ENCODE results near the gene MAP3K20.
"Not testable (repeated sequence)": the region's sequence is repeated elsewhere in the genome, so short reads cannot be mapped to it uniquely, and the experiment has no call there.

MAP3K20 gene

GRCh38 chr2:173161507-173161906, 85.9 kb downstream of the MAP3K20 start:
- DNase-seq (ENCODE audit: low read depth), result no peak

- DNase-seq (ENCODE audit: low read depth), result not testable (repeated sequence)
Measured at GRCh38 chr2:173163357-173163756, 87.7 kb downstream of the MAP3K20 start.

DNA sequence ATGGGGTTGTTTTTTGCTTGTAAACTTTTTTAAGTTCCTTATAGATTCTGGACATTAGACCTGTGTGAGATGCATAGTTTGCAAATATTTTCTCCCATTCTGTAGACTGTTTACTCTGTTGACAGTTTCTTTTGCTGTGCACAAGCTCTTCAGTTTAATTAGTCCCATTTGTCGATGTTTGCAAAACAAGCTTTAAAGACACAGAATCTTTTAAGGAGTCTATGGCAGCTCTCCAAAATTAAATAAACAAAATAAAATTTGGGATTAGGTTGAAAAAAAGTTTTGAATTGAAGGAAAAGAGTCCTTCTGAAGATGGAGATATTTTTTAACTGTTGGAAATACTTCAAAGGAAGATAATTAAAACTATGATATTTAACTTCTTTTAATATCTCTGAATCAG, 88.8 kb downstream of the MAP3K20 start:
- DNase-seq (ENCODE audit: low read depth), result no peak

DNA sequence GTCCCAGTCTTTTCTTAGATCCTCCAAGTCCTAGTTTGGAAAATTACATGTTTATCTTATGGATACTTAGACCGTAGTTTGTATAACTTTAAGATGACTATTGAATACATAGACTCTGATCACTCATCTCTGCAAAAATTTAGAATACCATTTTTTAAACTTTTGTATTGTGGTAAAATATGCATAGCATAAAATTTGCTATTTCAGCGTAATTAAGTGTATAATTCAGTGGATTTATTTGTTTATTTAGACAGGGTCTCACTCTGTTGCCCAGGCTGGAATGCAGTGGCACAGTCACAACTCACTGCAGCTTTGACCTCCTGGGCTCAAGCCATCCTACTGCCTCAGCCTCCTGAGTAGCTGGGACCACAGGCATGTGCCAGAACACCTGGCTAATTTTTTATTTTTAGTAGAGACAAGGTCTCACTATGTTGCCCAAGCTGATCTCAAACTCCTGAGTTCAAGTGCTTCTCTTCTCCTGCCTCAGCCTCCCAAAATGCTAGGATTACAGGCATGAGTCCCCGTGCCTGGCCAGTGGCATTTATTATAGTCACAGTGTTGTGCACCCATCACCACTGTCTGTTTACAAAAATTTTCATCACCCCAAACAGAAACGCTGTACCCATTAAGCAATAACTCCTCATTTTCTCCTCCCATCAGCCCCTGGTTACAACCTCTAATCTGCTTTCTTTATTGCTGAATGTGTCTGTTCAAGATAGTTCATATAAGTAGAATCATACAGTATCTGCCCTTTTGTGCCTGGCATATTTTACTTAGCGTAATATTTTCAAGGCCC, 90.0 kb downstream of the MAP3K20 start:
- DNase-seq (ENCODE audit: low read depth), result no peak

DNA sequence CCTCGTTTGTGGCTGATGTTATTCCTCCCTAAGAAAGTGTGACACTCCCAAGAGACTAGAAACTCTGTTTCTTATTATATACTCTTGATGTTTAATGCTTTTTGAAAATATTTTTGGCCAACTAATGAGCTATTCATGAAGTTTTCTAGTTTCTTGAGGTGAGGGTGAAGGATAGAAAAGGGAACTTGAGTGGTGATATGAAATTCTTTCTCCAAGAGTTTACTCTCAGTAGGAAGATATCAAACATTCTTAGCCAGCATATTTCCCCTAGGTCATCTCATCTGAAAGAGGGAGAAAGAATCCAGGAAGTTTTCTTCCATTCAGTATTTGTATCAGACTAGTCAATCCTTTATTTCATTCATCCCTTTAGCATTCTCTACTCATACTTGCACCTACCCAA, 95.7 kb downstream of the MAP3K20 start:
- no peak for DNase-seq (ENCODE audit: low read depth)

- peak; percentile 76 for DNase-seq (ENCODE audit: low read depth)
Measured at GRCh38 chr2:173171924-173172643, 96.4 kb downstream of the MAP3K20 start.

GRCh38 chr2:173174339-173174738, 98.7 kb downstream of the MAP3K20 start:
- not testable (repeated sequence) for DNase-seq (ENCODE audit: low read depth)

- DNase-seq (ENCODE audit: low read depth), result peak; percentile 65
Measured at GRCh38 chr2:173175222-173175621, 99.6 kb downstream of the MAP3K20 start.

- no peak for DNase-seq (ENCODE audit: low read depth)
Measured at GRCh38 chr2:173181982-173182381, 106.3 kb downstream of the MAP3K20 start.

DNA sequence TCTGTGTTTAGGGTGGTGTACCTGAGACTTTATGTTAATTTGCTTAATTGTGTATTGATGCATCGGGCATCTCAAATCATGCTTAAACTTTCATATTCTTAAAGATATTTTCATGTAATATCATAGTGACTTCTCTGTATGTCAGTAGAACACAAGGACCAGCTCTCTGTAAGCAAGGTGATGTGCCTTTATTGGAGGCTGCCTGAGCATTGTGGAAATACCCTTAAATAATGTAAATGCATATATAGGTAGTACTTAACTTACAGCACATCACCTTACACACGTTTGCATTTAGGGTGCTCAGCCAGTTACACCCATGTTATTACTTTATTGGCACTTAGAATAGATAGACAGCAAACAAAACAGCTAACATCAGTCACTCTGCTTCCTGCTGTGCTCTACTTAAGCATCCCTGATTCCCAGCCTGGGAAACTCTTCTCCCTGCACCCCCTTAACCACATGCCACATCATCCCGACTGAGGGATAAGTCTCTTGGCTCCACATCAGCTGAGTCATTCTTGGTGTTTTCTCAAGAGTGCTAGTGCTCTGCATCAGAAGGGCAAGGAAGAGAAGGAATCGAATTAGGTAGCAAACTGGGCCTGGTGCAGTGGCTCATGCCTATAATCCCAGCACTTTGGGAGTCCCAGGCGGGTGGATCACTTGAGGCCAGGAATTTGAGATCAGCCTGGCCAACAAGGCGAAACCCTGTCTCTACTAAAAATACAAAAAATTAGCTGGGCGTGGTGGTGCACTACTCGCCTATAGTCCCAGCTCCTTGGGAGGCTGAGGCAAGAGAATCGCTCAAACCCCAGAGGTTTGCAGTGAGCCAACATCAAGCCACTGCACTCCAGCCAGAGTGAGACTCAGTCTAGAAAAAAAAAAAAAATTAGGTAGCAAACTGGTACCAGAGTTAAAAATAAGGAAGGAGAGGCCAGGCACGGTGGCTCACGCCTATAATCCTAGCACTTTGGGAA, 108.7 kb downstream of the MAP3K20 start:
- peak; percentile 99 for DNase-seq (ENCODE audit: low read depth)

DNA sequence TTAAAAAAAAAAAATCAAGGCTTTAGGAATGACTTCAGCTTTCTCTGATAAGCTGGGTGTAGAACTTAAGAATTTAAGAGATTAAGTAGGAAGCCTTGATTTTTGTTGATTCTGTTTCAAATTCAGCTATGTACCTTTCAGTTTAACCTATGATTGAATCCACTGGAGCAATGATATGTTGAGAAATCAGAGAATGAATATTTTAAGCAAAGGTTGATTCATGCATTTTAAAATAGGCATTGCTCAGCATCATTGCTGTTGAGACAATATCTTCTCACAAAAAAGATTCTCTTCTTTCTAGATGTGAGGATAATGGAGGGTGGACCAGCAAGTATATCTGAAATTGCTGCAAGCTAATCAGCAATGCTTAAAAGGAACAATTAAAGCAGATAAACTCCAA, 109.8 kb downstream of the MAP3K20 start:
- DNase-seq (ENCODE audit: low read depth), result no peak

DNA sequence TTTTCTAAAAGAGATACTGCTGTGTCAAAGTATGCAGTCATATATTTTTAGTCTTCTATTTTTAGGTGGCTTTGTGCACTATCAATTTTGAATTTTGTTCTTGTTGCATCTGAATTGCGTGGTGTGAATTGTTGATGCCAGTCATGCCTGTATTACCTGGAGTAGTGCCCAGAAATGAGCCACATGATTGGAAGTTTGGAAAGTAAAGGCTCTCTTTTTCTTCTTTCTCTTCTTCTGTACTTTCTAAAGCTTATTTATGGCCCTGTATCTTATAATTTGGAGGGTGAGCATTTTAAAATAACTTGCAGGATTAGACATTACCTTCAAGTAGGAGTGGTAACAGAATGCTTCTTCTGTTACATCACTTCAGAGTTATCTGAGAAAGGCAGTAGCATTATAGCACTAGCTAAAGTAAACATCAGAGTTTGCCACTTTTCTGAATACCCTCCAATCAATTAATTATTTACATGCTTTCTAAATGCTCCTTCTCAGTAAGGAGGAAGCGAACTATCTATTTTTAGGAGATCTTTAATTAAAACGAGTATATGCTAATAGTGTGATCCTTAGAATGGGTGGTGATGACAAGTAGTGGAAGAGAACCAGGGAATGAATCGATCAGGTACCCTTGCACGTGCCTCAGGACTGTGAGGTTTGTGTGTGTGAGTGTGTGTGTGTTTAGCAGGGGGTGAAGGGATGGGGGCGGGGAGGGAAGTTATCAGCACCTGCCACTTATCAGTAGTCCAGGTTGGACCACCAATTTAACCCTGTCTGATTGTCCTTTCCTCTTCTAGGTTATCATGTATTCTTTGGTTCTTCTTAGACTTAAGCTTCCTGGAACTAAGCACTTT, 112.5 kb downstream of the MAP3K20 start:
- peak; percentile 44 for DNase-seq (ENCODE audit: low read depth)

DNA sequence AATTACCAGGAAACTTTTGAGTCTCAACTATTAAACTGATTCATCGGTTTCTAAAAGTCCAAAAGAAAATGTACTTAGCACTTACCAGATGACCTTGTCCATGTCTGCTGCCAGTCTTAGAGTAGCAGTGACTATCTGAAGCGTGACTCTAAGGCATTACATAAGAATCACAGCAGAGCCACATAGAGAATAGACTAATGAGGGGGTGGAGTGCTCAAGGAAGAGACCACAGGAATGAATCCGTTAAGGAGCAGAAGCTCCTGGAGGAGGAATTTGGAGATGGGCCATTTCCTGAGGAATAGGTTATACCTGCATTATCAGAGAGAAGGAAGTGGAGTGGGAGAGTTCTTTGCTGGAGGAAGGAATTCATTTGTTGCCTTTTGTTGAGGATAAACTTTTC, 116.0 kb downstream of the MAP3K20 start:
- DNase-seq (ENCODE audit: low read depth), result peak; percentile 57

GRCh38 chr2:173192071-173192470, 116.4 kb downstream of the MAP3K20 start:
- no peak for DNase-seq (ENCODE audit: low read depth)

GRCh38 chr2:173193925-173194324, 118.3 kb downstream of the MAP3K20 start:
- peak; percentile 58 for DNase-seq (ENCODE audit: low read depth)

DNA sequence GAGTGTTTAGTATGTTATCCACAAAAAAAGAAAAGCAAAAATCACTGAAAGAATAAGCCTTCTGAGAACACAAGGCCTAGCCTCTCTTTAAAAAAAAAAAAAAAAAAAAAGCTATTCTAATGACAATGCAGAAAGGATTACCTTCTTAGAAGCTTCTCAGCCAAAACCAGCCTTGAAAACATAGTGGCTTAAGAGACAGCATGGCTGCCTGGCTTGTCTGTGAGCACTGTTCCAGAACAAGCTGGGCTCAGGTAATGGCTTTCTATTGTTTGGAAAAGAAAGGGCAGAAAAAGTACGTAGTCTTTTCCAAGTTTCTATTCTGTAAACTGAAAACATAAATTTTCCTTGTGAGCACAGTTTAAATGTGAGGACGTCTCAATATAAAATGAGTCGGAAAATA, 119.5 kb downstream of the MAP3K20 start:
- DNase-seq (ENCODE audit: low read depth), result no peak

DNA sequence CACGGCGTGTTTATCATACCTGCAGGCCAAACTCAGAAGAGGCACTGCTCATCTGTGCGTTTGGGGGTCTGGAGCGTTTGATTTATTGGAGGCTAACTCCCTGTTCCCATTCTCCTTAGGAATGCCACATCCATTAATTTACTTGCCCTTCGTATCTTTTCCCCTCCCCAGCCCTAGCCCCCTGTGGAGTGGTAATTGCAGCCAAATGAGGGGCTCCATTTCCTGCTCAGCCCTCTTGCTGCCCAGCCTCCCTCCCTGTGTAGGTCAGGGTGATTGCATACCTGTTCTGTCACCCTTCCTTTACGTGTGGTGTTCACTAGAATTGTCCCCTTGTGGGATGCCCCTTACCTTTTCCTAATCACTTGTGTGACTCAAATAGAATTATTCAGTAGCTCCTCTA, 120.4 kb downstream of the MAP3K20 start:
- DNase-seq (ENCODE audit: low read depth), result no peak

DNA sequence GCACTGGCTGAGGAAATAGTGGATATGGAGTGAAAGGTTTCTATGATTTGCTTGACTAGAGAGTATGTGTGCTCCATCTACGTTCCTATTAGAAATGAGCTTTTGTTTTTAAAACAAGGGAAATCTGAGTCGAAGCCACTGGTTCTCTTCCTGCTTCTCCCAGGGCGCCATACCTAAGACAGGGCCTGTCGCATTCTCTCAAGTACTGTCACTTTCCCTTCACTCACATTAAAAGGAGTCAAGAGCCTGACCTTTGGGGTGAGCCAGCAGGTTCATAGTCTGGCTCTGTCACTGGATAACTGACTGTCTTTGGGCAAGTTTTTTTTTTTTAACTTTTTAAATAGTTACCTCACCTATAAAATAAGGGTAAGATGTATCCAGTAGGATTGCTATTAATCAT, 121.0 kb downstream of the MAP3K20 start:
- no peak for DNase-seq (ENCODE audit: low read depth)

- DNase-seq (ENCODE audit: low read depth), result no peak
Measured at GRCh38 chr2:173198327-173198726, 122.7 kb downstream of the MAP3K20 start.

GRCh38 chr2:173199294-173199693, 123.6 kb downstream of the MAP3K20 start:
- no peak for DNase-seq (ENCODE audit: low read depth)

- no peak for DNase-seq (ENCODE audit: low read depth)
Measured at GRCh38 chr2:173202570-173202969, 126.9 kb downstream of the MAP3K20 start.
